Activated CD4-positive, CD25-positive, alpha-beta regulatory T cell treated with anti-CD3 and anti-CD28 coated beads, Interleukin-2, amount 50 U/mL, for 72 hours (primary cell): ENCODE results near the gene RPP30.

Source experiments
- DNase-seq: peaks from one replicate; pipeline ENCODE4 v3.0.0; 2021

RPP30 gene

GRCh38 chr10:90947030-90947960, 75.5 kb downstream of the RPP30 start:
- DNase-seq: no peak
